ENCODE measurements around the gene MTRF1. TPM values are rescaled to one million over a fixed set of nuclear protein-coding genes. Genes with fewer than 3 reads are reported as not detected.

Gene MTRF1
- total RNA-seq: 4.2 and 8.4 TPM in 2 replicates

GRCh38 chr13:41263261-41263971 lies at the start of gene MTRF1:
MTRF1 (minus strand) TSS chr13:41263576; CDS start chr13:41260907, 2,669 bp downstream.

GRCh38 chr13:41310963-41311405 lies 47.6 kb upstream of the MTRF1 start, which contains the start of gene NAA16:
NAA16 (plus strand) TSS chr13:41311267; CDS start chr13:41311529, 262 bp downstream.

GRCh38 chr13:41193919-41194824 lies 69.2 kb downstream of the MTRF1 start, which contains the start of gene KBTBD7:
KBTBD7 (minus strand) TSS chr13:41194569; CDS start chr13:41194257, 312 bp downstream.

Other genes with a start within 250 kb of the MTRF1 start
- gene ELF1, start 244.3 kb downstream of the MTRF1 start, total RNA-seq: 34.8 and 40.2 TPM in 2 replicates
- gene WBP4, start 202.1 kb downstream of the MTRF1 start, total RNA-seq: 4.4 and 6.3 TPM in 2 replicates
- 6.9 and 10.8 TPM in 2 replicates for gene KBTBD6, start 130.8 kb downstream of the MTRF1 start, total RNA-seq
- 5.6 and 5.8 TPM in 2 replicates for gene KBTBD7, start 69.0 kb downstream of the MTRF1 start, total RNA-seq
- 4.4 and 7.9 TPM in 2 replicates for gene NAA16, start 47.7 kb upstream of the MTRF1 start, total RNA-seq
- gene RGCC, start 194.0 kb upstream of the MTRF1 start, total RNA-seq: 3.1 and 5.1 TPM in 2 replicates